Stimulated activated CD8-positive, alpha-beta memory T cell treated with anti-CD3 and anti-CD28 coated beads, Interleukin-15, amount 100 ng/mL, for 24 hours (primary cell): Measurements from ENCODE around the gene ADAT3.

Source experiments
- DNase-seq: peaks from one replicate; pipeline ENCODE4 v3.0.0-alpha.2; 2020; ENCODE audit warnings: low read depth

The ADAT3 gene

DNA sequence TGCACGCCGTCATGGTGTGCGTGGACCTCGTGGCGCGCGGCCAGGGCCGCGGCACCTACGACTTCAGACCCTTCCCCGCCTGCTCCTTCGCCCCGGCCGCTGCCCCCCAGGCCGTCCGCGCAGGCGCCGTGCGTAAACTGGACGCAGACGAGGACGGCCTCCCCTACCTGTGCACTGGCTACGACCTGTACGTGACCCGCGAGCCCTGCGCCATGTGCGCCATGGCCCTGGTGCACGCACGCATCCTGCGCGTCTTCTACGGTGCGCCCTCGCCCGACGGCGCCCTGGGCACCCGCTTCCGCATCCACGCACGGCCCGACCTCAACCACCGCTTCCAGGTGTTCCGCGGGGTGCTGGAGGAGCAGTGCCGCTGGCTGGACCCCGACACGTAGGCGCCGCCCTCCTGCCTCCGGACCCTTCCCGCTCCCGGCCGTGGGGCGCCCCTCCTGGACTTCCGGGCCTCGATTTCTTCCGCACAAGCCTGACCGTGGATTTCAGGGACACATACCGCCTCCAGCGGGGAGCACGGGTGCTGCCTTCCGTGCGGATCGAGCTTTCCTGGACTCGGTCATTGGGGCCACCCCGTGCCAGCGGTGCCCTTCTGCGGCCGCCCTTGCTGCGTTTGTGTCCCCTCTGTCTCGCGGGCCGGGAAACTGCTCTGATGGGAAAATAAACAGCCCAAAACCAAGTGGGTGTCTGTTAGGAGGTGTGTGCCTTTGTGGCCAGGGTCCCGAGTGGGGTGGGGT is 7.7 kb downstream of the ADAT3 start:
- DNase-seq: no peak

DNA sequence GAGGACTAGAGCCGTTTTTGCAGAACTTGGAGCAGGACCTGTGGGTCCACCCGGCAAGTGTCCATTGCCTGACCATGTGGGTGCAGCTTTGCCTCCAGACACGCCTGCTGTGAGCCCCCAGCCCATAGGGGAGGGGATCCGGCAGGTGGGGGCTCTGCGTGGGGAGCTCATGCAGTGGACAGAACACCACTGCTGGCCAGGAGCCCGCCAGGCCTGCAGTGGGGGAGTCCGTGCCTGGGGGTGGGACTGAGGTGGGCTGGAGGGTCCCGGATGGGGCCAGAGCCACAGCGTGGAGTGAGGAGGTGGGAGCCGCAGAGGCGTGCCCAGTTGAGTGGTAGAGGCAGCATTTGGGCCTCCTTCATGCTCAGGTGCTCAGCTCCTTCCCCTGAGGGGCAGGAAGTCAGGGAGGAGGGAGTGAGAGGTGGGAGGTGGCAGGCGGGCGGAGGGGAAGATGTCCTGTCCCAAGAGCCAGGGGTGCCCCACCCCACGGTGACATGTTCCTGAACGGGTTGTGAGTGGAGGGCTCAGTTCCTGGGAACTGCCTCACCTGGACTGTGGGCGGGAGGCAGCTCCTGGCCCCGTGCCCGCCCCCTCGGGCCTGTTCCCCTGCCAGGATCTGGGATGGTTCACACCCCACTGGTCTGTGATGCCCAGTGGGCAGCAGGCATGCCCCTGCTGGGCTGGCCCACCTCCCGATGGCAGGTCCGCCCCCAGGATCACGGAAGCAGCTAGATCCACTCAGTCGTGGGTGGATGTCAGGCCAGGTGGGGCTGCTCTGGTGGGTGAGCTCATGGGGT is 8.8 kb downstream of the ADAT3 start:
- no peak for DNase-seq

DNA sequence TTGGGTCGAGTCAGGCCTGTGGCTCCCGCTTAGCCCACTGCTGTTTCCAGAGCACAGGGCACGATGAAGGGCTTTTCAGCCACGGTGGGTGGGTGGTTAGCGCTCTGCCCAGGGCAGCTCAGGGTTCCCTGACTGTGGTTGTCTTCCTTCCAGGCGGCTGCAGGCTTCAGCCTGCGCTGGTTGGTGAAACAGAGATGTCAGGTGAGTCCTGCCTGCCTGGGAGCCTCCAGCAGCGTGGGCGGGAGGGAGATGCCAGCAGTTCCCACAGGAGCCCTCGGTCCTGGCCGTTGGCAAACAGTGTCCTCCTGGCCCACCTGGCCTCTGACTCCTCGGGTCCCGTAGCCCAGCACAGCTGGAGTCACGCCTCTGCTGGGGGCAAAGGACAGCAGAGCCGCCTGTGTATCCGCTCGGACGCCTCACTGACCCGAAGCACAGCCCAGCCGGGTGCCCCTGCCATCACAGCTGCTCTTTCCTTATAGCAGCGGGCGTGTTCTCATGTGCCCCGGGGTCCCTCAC is 9.7 kb downstream of the ADAT3 start:
- DNase-seq: no peak

DNA sequence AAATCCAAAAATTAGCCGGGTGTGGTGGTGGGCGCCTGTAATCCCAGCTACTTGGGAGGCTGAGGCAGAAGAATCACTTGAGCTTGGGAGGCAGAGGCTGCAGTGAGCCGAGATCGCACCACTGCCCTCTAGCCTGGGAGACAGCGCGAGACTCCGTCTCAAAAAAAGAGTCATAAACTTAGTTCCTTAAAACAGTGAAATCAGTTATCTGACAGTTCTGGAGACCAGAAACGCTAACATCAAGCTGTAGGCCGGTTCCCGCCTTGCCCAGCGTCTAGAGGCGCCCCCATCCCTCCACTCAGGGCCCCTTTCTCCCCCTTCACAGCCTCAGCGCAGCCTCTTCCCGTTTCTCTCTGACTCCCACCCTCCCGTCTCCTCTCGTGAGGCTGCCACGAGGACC is 11.9 kb downstream of the ADAT3 start:
- no peak for DNase-seq

DNA sequence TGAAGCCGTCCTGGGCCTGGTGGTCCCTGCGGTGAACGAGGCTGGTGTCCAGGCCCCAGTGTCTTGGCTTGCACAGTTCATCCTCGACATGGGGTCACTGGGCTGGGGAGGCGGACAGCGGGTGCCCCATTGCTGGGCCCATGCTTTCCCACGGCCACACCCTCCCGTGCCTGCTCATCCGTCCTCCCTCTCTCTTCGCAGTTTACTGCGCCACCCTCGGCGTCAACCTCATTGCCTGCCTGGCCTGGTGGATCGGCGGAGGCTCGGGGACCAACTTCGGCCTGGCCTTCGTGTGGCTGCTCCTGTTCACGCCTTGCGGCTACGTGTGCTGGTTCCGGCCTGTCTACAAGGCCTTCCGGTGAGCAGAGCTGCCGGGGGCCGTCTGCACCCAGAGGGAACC is 12.7 kb downstream of the ADAT3 start:
- no peak for DNase-seq

DNA sequence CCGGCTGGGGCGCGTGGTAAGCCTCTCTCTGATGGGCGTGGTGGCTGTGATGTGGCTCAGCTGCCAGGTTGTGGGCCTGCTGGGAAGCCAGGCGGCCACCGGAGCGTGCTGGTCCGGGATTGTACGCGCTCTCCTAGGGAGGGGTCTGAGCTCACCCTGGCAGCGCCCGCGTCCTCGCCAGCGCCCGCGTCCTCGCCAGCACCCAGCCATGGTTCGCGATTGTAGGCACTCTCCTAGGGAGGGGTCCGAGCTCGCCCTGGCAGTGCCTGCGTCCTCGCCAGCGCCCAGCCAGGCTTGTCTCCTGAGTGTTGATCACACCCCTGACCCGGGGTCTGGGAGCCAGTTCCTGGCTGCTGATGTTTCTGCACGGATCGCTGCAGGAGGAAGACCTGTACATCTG is 13.8 kb downstream of the ADAT3 start:
- DNase-seq: no peak

DNA sequence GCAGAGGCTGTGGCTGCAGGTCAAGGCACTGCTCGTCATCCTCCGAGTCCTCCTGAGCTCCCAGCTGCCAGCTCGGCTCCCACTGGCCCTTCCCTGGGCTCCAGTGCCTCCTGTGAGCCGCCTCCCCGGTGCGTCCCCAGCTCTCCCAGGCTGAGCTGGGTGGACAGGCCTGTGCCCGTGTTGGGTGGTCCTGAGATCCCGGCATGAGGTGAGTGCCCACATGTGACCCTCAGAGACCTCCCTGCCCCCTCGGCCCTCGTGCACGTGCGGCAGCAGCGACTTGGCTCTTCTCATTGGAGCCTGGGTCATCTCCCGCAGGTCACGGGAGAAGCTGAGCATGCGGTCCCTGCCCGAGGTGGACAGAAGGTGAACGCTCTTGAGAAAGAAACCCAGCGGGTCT is 15.4 kb downstream of the ADAT3 start:
- DNase-seq: no peak

DNA sequence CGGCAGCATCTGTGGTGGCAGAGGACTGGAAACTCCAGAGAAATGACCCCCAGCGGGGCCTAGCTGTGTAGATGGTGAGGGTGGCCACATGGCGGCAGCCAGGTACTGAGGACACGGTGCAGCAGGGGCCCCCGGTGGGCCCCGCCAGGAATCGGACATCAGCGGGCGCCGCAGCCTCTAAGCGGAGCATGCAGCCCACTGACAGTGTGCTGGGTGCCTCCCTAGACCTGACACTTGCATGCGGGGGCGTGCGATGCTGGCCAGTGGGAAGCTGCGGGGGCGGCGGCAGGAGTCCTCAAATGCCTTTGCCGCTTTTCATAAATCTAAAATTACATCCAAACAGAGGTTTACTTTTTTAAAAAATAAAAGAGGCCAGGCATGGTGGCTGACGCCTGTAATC is 16.1 kb downstream of the ADAT3 start:
- no peak for DNase-seq

DNA sequence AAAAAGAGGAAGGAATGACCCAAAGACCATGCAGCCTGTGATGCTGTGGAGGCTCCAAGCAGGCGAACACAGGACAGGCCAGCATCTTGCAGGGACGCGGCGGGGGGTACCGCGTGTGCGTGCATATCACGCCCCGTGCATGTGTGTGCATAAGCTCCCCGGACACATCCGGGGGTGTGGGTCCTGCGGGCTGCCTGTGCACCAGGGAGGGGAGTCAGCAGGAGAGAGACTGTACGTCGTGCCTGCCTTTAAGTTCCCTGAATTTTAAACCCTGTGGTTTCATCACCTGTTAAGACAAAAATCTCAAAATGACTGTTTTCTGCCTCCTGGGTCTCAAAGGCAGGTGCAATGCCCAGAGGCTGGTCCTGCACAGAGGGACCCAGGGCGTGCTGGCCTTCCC is 16.6 kb downstream of the ADAT3 start:
- DNase-seq: no peak

DNA sequence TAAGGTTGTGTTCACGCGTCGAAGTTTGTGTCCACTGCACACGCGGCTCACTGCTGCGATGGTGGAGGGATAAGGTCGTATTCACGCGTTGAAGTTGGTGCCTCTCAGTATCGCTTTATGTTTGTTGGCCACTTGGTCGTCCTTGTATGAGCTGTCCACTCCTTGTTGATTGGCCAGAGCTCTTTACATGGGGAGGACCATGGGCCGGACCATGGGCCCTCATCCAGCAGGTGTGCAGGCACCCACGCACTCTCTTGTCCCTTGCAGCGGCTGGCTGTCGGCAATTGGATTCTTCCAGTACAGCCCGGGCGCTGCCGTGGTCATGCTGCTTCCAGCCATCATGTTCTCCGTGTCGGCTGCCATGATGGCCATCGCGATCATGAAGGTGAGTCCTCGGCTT is 17.6 kb downstream of the ADAT3 start:
- no peak for DNase-seq

DNA sequence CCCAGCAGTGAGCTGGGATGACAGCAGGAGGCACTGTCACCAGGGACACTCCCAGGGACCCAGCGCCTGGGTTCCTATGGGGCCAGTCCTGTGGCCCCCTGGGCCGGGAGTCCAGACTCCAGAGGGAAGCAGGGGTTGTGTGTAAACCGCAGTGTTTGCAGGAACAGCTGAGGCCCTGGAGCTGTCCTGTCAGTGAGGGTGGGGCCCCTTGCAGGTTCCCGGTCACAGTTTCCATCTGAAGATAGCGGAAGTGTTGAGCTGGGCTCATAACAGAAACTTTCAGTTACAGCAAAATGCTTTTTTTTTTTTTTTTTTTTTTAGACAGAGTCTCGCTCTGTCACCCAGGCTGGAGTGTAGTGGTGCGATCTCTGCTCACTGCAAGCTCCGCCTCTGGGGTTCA is 18.1 kb downstream of the ADAT3 start:
- DNase-seq: no peak

DNA sequence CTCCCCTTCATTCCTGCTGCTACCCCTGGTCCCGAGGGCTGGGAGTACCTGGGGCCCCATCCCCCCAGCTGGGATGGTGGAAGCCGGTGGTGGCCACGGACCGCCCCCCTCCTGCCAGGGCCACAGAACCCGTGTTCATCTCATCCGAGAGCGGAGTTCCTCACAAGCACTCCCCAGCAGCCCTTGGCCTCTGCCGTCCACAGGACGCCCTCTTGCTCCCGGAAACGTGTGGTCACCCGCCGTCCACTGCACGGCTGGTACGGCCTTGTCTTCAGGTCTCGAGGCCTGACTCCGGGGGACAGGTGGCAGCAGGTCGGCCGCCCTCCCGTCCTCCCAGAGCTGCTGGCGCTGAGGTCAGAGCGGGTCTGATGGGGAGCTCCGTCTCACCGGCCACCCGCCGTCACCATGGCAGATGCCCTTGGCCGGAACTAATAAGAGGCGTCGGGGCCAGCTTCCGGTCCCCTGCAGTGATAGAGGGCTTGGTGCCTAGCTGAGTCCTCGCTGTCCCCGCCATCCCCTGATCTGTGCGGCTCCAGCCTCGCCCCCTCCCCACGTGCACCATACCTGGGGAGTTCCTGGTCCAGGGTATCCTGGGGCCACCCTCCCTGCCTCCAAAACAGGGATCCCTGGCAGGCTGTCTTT is 19.2 kb downstream of the ADAT3 start:
- DNase-seq: no peak

DNA sequence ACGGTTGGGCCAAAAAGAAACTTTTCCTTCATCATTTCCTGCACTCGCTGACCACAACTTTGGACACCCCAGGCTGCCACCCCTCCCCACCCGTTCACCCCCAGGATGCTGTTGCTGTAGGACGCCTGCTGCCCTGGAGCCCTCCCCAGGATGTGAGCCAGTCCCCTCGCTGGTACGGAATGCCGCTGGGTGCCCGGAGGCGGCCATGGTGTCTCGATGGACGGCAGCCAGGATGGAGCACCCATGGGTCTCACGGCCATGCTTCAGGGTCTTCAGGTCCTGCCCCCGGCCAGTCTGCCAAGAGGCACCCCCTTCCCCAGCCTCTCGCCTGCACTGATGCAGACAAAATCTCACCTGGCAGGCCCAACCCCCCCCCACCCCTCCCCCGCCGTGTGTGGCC is 20.3 kb downstream of the ADAT3 start:
- no peak for DNase-seq

DNA sequence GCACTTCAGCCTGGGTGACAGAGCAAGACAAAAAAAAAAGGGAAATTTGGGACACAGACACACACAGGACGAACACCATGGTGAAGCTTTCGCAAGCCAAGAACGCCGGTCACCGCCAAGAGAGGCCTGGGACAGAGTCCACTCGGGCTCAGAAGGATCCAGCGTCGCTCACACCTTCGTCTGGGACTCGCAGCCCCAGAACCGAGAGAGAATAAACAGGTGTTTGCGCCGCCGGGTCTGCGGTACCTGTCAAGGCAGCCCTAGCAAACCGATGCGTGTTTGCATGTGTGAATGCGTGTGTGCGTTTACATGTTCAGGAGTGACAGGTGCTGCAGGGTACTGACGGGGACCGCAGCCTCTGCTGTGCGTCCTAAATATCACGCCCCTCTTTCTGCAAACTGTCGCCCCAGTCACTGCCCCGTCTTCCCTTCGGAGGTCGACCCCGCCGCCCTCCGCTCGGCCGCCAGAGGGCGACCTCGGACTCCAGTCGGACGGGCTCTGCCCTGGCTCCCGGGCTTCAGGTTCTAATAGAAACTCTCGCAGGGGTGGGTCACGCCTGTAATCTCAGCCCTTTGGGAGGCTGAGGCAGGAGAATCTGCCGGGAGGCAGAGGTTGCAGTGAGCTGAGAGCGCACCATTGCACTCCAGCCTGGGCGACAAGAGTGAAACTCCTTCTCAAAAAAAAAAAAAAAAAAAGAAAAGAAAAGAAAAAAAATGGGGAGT is 24.0 kb downstream of the ADAT3 start:
- DNase-seq: peak; percentile 72

DNA sequence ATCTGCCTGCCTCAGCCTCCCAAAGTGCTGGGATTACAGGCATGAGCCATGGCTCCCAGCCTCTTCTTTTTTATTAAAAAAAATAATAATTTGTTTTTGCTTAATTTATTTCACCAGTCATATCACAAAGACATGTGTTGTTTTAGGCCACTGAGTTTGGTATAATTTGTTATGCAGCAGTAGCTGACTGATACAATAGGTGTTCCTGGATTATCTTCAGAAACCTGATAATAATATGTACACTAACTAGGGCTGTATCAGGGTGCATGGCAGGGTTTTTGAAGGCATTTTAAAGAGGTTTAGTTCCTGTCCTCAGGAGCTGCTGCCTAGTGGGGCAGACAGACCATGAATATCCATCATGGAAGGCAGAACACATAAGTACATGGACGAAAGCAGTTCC is 26.2 kb downstream of the ADAT3 start:
- DNase-seq: no peak

DNA sequence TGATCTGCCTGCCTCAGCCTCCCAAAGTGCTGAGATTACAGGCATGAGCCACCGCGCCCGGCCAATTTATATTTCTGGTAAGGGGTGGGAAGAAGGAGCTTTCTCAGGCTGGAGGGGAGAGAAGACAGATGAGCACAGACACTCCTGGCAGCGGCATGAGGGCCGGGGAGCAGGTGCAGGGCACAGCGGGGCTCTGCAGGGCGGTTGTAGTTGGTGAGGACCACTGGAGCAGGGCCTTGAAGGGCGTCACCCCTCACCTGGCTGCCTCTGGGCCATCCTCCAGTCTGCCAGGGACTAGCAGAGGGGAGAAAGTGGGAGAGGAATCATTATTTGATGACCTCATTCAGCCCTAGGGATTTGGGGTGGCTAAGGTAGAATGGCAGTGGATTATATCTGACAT is 27.2 kb downstream of the ADAT3 start:
- DNase-seq: no peak

DNA sequence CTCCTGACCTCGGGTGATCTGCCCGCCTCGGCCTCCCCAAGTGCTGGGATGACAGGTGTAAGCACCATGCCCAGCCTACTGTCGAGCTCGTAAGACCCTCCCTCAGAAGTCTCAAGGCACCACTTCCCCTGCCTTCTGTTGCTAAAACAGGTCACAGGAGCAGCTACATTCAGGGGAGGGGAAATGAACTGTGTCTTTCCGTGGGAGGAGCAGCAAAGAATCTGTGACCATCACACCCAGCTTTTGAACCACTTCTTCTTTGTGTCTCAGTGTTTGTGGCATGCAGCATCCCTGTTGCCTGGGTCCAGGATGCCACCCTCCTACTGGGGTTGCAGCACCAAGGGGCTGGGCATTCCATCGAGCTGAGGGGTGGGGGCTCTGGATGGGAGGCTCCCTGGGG is 28.0 kb downstream of the ADAT3 start:
- DNase-seq: no peak

DNA sequence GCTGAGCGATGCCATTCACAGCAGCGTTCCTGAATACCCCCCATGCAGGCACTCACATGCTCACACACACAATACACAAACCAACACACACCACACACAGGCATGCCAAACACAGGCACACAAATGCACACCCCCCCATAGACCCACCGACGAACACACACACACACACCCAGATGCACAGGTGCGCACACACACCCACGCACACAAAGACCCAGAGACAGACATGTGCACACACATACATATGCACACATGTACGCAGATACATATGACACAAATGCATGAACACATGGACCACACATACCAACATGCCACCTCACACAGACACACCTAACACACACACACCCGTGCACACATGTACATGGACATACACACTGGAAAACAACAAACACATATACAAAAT is 28.7 kb downstream of the ADAT3 start:
- no peak for DNase-seq

DNA sequence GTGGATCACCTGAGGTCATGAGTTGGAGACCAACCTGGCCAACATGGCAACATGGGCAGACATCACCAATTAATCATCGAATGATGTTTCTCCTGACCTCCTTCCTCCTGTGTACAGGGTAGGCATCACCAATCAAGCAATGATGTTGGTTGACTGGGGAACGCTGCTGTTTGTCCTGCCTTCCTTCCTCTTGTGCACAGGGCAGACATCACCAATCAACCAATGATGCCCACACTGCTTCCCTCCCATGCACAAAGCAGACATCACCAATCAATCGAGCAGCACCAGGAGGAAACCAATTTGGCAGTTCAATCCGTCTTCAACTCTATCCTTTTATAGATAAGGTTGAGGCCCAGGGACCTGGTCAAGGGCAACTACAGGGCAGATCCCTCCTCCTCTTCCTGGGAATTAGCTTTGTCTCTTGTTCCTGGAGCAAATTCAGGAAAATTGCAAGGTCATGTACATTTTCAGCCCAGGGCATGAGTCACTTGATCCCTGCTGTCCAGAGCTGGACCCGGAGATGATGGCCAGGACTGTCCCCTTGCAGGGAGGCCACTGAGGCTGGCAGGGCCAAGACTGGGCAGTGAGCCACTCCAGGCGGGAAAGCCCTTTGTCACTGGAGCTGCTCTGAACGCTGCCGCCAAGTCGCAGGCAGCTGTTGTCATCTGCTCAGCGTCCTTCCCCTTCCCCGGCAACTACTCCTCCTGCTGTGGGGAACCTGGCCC is 30.4 kb downstream of the ADAT3 start:
- DNase-seq: no peak

DNA sequence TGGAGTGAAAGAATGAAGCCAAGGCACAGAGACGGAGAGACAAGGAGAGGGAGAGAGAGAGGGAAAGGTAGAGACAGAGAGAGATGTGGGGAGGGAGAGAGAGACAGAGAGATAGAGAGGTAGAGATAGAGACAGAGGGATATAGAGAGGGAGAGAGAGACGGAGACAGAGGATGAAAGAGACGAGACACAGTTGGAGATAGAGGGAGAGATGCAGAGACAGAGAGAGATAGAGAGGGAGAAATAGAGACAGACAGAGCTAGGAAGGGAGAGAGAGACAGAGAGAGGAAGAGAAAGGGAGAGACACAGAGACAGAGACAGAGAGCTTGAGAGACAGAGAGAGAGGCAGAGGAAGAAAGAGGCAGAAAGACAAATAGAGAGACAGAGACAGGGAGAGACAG is 31.2 kb downstream of the ADAT3 start:
- no peak for DNase-seq

DNA sequence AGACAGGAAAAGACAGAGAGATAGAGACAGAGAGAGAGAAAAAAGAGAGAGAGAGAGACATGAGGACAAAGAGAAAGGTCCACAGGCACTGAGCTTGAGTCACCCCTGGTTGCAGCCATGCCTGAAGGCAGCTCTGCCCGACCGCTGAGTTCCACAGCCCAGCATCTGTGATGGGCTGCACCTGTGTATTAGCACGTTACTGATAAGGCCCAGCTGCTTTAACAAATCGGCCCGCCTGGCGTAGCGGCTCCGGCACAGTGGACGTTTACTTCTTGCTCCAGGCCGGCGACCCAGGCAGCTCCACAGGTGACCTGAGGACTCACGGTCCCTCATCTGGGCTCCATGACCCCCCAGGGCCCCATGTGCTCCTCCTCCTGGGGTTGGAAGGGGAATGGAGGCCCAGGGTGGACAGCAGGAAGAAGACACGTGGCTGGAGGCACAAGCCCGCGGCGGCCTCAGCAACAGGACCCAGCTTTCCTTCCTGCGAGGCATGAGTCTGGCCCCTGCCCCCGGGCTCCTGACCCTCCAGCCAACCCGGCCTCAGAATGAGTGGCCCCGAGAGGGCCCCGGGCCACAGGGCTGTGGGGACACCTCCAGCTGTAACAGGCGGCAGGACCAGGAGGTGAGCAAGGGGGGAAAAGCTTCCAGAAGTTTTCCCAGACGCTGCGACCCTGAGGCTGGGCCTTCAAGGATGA is 31.9 kb downstream of the ADAT3 start:
- no peak for DNase-seq
